Measurements from ENCODE around the gene UNC5C. TPM values are rescaled to one million over a fixed set of nuclear protein-coding genes. Genes with fewer than 3 reads are reported as not detected.

The UNC5C gene
- total and polyA plus RNA-seq, 2 of the 8 experiments (the other 6 are each of a cell fraction or from before 2014, with no cell fraction given) = 0.30 to 1.3 TPM

DNA sequence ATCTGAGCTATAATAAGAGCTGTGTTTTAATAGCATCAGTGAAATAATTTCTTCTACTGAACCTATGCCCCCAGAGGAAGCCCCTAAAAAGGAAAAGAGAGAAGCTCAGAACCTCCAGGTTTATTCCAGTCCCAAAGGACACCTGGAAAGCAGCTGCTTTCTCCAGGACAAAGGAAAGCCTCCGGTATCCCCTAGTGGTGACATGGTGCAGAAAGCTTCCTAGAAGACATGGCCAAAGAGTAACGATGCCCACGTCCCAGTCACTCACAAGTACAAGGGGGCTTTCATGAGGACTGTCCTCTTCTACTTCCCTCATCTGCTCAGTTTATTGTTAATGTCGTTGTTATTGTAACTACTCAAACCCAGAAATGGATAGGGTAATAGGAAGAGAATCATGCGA, 343.9 kb downstream of the UNC5C start:
- H2BK20ac ChIP-seq (ENCODE audit: low read length) = no peak overlapping the region
- H3K4me2 ChIP-seq (ENCODE audit: insufficient read depth in 1 of 2, low read depth in 2 of 2, low read length in 2 of 2) = no peak overlapping the region
- no peak overlapping the region for H4K8ac ChIP-seq (ENCODE audit: extremely low read depth, insufficient read depth, low read length)
- H2BK120ac ChIP-seq (replicated peaks; ENCODE audit: low read depth, low read length) = no peak overlapping the region
- H3K27ac ChIP-seq (ENCODE audit: low read depth, low read length) = no peak overlapping the region
- no peak overlapping the region for H3K14ac ChIP-seq (ENCODE audit: insufficient read length)
- peaks cover 0 to 3% (median 0%) of the 10 kb centered on the region in 4 experiments; a peak in 1 of 7 replicates for H3K4me1 ChIP-seq (replicated peaks in 1 of 4; ENCODE audit: control insufficient read depth in 3 of 4, insufficient read depth in 4 of 4, low read length in 3 of 4)
- no peaks in the 10 kb centered on the region for H3K79me1 ChIP-seq (ENCODE audit: low read depth, low read length)
- no peak overlapping the region for H3K23ac ChIP-seq (ENCODE audit: insufficient read length)
- no peak overlapping the region for H2BK12ac ChIP-seq (ENCODE audit: low read depth, low read length)
- H2AFZ ChIP-seq (ENCODE audit: low read length) = no peak overlapping the region
- H3K56ac ChIP-seq (replicated peaks; ENCODE audit: insufficient read length, low read depth, low read length) = no peak overlapping the region
- H3K9ac ChIP-seq (replicated peaks in 1 of 4; ENCODE audit: extremely low read depth in 1 of 4, low read depth in 3 of 4, low read length in 3 of 4) = no peak overlapping the region
- no peaks in the 10 kb centered on the region for H4K20me1 ChIP-seq (replicated peaks in 1 of 2; ENCODE audit: control insufficient read depth in 1 of 2, insufficient read depth in 2 of 2, low read length in 2 of 2)
- no peak overlapping the region for H2AK5ac ChIP-seq (ENCODE audit: low read depth, low read length)
- no peak overlapping the region for H3K4me3 ChIP-seq (ENCODE audit: extremely low read depth in 1 of 4, insufficient read depth in 2 of 4, low read depth in 3 of 4, low read length in 4 of 4)
- ChIA-PET CTCF (ENCODE audit: partially characterized antibody) (interaction anchor here (0.6 to 2.4 kb wide), 18 partner anchors 9 to 584 kb away, joined by 3 to 15 read pairs (median 4); no protein-coding TSS in a partner anchor), POLR2A (ENCODE audit: partially characterized antibody) (no interaction called here)
- no peak overlapping the region for H3K4ac ChIP-seq (replicated peaks; ENCODE audit: insufficient read length, low read depth, low read length)
- no peak overlapping the region for H4K5ac ChIP-seq (ENCODE audit: insufficient read length, low read depth, low read length)
- no peaks in the 10 kb centered on the region for H3K23me2 ChIP-seq (ENCODE audit: low read depth, low read length)
- no peaks in the 10 kb centered on the region for H3K36me3 ChIP-seq (ENCODE audit: control insufficient read depth in 2 of 4, insufficient read depth in 4 of 4, low read length in 3 of 4)
- no peak overlapping the region for H2BK15ac ChIP-seq (ENCODE audit: low read length)
- H2BK5ac ChIP-seq (ENCODE audit: low read depth, low read length) = no peak overlapping the region
- DNase-seq (ENCODE audit: low read depth in 1 of 2, low spot score in 2 of 2) = no peak
- H3K79me2 ChIP-seq (ENCODE audit: control insufficient read depth in 1 of 2, insufficient read depth in 2 of 2, low read length in 2 of 2) = no peaks in the 10 kb centered on the region
- 55% methylated on average over 5 of the region's 5 CpGs; no CpG with 5 or more reads in 1 of the 2 experiments for WGBS, 2 experiments (ENCODE audit: extremely low coverage in 1 of 2, insufficient coverage in 1 of 2, insufficient read length in 1 of 2, insufficient replicate concordance in 2 of 2, low coverage in 1 of 2, low lambda C conversion rate in 2 of 2, missing lambda C conversion rate in 1 of 2)
- H3K18ac ChIP-seq (ENCODE audit: extremely low read depth, low read length) = no peak overlapping the region
- no peak overlapping the region for H4K91ac ChIP-seq (replicated peaks; ENCODE audit: insufficient read length, low read length)
- no peaks in the 10 kb centered on the region for H3K27me3 ChIP-seq (replicated peaks in 1 of 4; ENCODE audit: control insufficient read depth in 3 of 4, extremely low read depth in 1 of 4, insufficient read depth in 3 of 4, low read length in 3 of 4)
- FAIRE-seq = peak; percentile 36
- peak; percentile 68 to 70 for TF ChIP-seq RAD21 (IDR thresholded peaks at IDR 0.05 in 1 of 2, conservative IDR thresholded peaks at IDR 0.05 in 1 of 2; ENCODE audit: low read depth in 2 of 2, low read length in 2 of 2)
- TF ChIP-seq EP300 (IDR thresholded peaks at IDR 0.05; ENCODE audit: borderline replicate concordance in 1 of 2, low read depth in 2 of 2, low read length in 2 of 2) = no peak
- no peak for TF ChIP-seq ZNF274 (IDR thresholded peaks at IDR 0.05; ENCODE audit: borderline replicate concordance, extremely low read depth, low read length)
- TF ChIP-seq POU5F1 (IDR thresholded peaks at IDR 0.05; ENCODE audit: low read depth, low read length) = no peak
- no peak for TF ChIP-seq BCL11A (IDR thresholded peaks at IDR 0.05; ENCODE audit: low read depth in 2 of 2, low read length in 2 of 2)
- TF ChIP-seq ASH2L (IDR thresholded peaks at IDR 0.05; ENCODE audit: low read length) = no peak
- peak; percentile 18 to 64 (median 59) for TF ChIP-seq CTCF (IDR thresholded peaks at IDR 0.05; ENCODE audit: control extremely low read depth in 1 of 3, insufficient read depth in 1 of 3, low read depth in 1 of 3, low read length in 3 of 3)
- TF ChIP-seq NANOG (IDR thresholded peaks at IDR 0.05; ENCODE audit: insufficient read depth, low read depth, low read length, poor library complexity, severe bottlenecking) = no peak
- no peak for TF ChIP-seq KDM1A (IDR thresholded peaks at IDR 0.05; ENCODE audit: borderline replicate concordance, low read length)
- TF ChIP-seq BRCA1 (IDR thresholded peaks at IDR 0.05; ENCODE audit: low read depth, low read length) = no peak
- no peaks in the 10 kb centered on the region for H3K9me3 ChIP-seq (ENCODE audit: insufficient read depth in 2 of 2, low read depth in 1 of 2, low read length in 1 of 2)
